WTC11 (cell line): Measurements from ENCODE around the gene PPP1R26. TPM values are rescaled to one million over a fixed set of nuclear protein-coding genes. Genes with fewer than 3 reads are reported as not detected.

Experiments used
- ATAC-seq: fragments of 200-7000 bp; cut with Tn5 transposase; 2 replicates; pipeline ENCODE4 v1.10.0; 2021; ENCODE audit warnings: mild to moderate bottlenecking, moderate library complexity
- CTCF ChIA-PET: fragments of 300-600 bp; sonication (Branson Sonifier 250); formaldehyde crosslinking; loops from one replicate; lab custom pipeline; 2021; ENCODE audit warnings: antibody characterized with exemption; lab: Charles Lee
- POLR2A ChIA-PET: fragments of 350-600 bp; sonication (Branson Sonifier 250); formaldehyde crosslinking; loops from one replicate; lab custom pipeline; 2021; ENCODE audit warnings: antibody characterized with exemption; lab: Charles Lee
- DNase-seq: peaks from one replicate; pipeline ENCODE4 v3.0.0; 2021; ENCODE audit warnings: low spot score
- H3K27ac Mint-ChIP-seq: 2 replicates; pipeline ENCODE4 v1.8.0; 2021; ENCODE audit warnings: mixed read lengths
- H3K27me3 Mint-ChIP-seq: 2 replicates; pipeline ENCODE4 v1.8.0; 2021; ENCODE audit warnings: low read depth, mild to moderate bottlenecking, moderate library complexity, mixed read lengths
- H3K36me3 Mint-ChIP-seq: 2 replicates; pipeline ENCODE4 v1.8.0; 2021; ENCODE audit warnings: mixed read lengths
- H3K4me1 Mint-ChIP-seq: 2 replicates; pipeline ENCODE4 v1.8.0; 2022; ENCODE audit warnings: mixed read lengths
- H3K4me3 Mint-ChIP-seq: 2 replicates; pipeline ENCODE4 v1.8.0; 2021; ENCODE audit warnings: mild to moderate bottlenecking, moderate library complexity, mixed read lengths
- H3K9me3 Mint-ChIP-seq: 2 replicates; pipeline ENCODE4 v1.8.0; 2021; ENCODE audit warnings: mixed read lengths
- ATF1 ChIP-seq: sonication (generic); formaldehyde crosslinking; IDR thresholded peaks from 2 replicates; pipeline ENCODE4 v1.8.1; 2023; ENCODE audit warnings: mild to moderate bottlenecking, moderate library complexity, missing genetic modification reagents
- CREM ChIP-seq: sonication (generic); formaldehyde crosslinking; IDR thresholded peaks from 2 replicates; pipeline ENCODE4 v1.8.1; 2022; ENCODE audit warnings: mild to moderate bottlenecking, missing genetic modification reagents, moderate library complexity
- GRHL2 ChIP-seq: fragments of 250-450 bp; sonication (Bioruptor Pico); IDR thresholded peaks from 2 replicates; pipeline ENCODE4 v1.8.0; 2022; ENCODE audit warnings: mild to moderate bottlenecking, moderate library complexity; ENCODE audit not compliant: insufficient replicate concordance, severe bottlenecking
- JUN ChIP-seq: sonication (generic); formaldehyde crosslinking; IDR thresholded peaks from 2 replicates; pipeline ENCODE4 v1.8.0; 2023; ENCODE audit warnings: mild to moderate bottlenecking, missing genetic modification reagents
- MYBL2 ChIP-seq: sonication (generic); formaldehyde crosslinking; IDR thresholded peaks from 2 replicates; pipeline ENCODE4 v1.8.1; 2023; ENCODE audit warnings: mild to moderate bottlenecking, moderate library complexity, missing genetic modification reagents
- NR2C2 ChIP-seq: sonication (generic); formaldehyde crosslinking; IDR thresholded peaks from 2 replicates; pipeline ENCODE4 v1.8.0; 2022; ENCODE audit warnings: mild to moderate bottlenecking, missing genetic modification reagents
- RELA ChIP-seq: sonication (generic); formaldehyde crosslinking; IDR thresholded peaks from 2 replicates; pipeline ENCODE4 v1.8.1; 2022; ENCODE audit warnings: missing genetic modification reagents, mild to moderate bottlenecking, borderline replicate concordance
- TP53 ChIP-seq: sonication (generic); formaldehyde crosslinking; IDR thresholded peaks from 2 replicates; pipeline ENCODE4 v1.8.1; 2023; ENCODE audit warnings: mild to moderate bottlenecking, missing genetic modification reagents
- ZNF423 ChIP-seq: fragments of 250-450 bp; sonication (Bioruptor Pico); IDR thresholded peaks from 2 replicates; pipeline ENCODE4 v2.1.2; 2022; ENCODE audit warnings: mild to moderate bottlenecking, moderate library complexity
- total RNA-seq: library from RNA; stranded (reverse); gene quantifications from 3 replicates; pipeline ENCODE4 v1.2.3, GENCODE V29; 2021
- TF ChIP-seq, protein P1 (sequence below): sonication (generic); formaldehyde crosslinking; IDR thresholded peaks from 2 replicates; pipeline ENCODE4 v1.8.1; 2022; ENCODE audit warnings: mild to moderate bottlenecking, moderate library complexity, missing genetic modification reagents
- TF ChIP-seq, protein P2 (sequence below): sonication (generic); formaldehyde crosslinking; IDR thresholded peaks from 2 replicates; pipeline ENCODE4 v1.8.1; 2023; ENCODE audit warnings: mild to moderate bottlenecking, moderate library complexity, missing genetic modification reagents
- TF ChIP-seq, protein P3 (sequence below): sonication (generic); formaldehyde crosslinking; IDR thresholded peaks from 2 replicates; pipeline ENCODE4 v1.8.1; 2023; ENCODE audit warnings: mild to moderate bottlenecking, missing genetic modification reagents
- TF ChIP-seq, protein P4 (sequence below): sonication (generic); formaldehyde crosslinking; IDR thresholded peaks from 2 replicates; pipeline ENCODE4 v1.8.0; 2022; ENCODE audit warnings: mild to moderate bottlenecking, missing genetic modification reagents
- TF ChIP-seq, protein P5 (sequence below): sonication (generic); formaldehyde crosslinking; IDR thresholded peaks from 2 replicates; pipeline ENCODE4 v1.8.1; 2023; ENCODE audit warnings: mild to moderate bottlenecking, missing genetic modification reagents, moderate library complexity
- TF ChIP-seq, protein P6 (sequence below): fragments of 250-450 bp; sonication (Bioruptor Pico); IDR thresholded peaks from 2 replicates; pipeline ENCODE4 v1.9.0; 2021; ENCODE audit warnings: mild to moderate bottlenecking

The PPP1R26 gene
- total RNA-seq, 1 experiment from 2014 or later, result 44.4 TPM

DNA sequence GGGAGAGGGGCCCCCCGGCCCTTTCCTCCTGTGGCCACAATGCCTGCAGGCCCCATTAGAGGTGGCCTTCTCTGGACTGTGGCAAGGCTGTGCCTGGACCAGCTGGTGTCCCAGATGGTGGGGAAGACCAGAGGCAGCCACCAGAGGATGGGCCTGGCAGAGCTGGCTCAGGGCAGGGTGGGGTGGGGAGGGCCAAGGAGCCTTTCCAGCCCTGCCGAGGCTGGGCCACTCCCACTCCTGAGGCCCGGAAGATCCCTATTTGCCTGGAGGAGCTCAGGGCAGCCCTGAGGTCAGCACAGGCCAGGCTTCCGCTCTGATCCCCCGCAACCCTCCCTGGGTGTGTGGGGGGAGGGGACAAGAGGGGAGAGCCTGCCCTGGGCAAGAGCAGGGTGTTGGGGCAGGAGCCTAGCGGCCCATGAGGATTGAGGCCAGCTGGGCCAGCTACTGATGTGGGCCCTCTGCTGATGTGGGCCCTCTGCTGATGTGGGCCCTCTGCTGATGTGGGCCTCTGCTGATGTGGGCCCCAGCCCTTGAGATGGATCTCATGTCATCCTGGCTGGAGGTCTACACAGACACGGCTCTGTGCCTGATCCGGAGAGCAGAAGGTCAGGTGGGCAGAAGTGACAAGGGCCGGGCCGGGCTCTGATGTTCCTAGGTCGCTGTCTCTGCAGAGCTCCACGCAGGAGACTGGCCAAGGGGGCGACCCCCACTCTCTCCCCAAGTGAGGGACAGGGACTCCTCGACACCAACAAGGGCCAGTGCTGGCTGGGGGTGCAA, 26.9 kb downstream of the PPP1R26 start:
- ATAC-seq (peak; percentile 69), DNase-seq (peak; percentile 31)
- Mint-ChIP-seq H3K4me1 (peaks cover 6% of the 10 kb centered on the region), H3K27ac (no peak overlapping the region), H3K9me3 (no peaks in the 10 kb centered on the region; the same call in 1 of the 2 replicates), H3K4me3 (no peak overlapping the region), H3K36me3 (peaks cover 20% of the 10 kb centered on the region), H3K27me3 (no peaks in the 10 kb centered on the region)
- POLR2A ChIA-PET, result interaction anchor here (0.5 kb wide), 1 partner anchor 431 kb away, joined by 4 read pairs; no protein-coding TSS in a partner anchor
- CTCF ChIA-PET, result interaction anchor here (0.5 to 3.7 kb wide), 6 partner anchors 18 to 288 kb away, joined by 3 to 42 read pairs (median 4); no protein-coding TSS in a partner anchor
- TF ChIP-seq, protein P1, sequence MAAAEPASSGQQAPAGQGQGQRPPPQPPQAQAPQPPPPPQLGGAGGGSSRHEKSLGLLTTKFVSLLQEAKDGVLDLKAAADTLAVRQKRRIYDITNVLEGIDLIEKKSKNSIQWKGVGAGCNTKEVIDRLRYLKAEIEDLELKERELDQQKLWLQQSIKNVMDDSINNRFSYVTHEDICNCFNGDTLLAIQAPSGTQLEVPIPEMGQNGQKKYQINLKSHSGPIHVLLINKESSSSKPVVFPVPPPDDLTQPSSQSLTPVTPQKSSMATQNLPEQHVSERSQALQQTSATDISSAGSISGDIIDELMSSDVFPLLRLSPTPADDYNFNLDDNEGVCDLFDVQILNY, result no peak
- TF ChIP-seq JUN (no peak), TP53 (CRISPR knock-in tag) (no peak), MYBL2 (no peak), GRHL2 (no peak), ZNF423 (no peak), NR2C2 (CRISPR knock-in tag) (no peak), RELA (CRISPR knock-in tag) (no peak), CREM (CRISPR knock-in tag) (no peak), ATF1 (CRISPR knock-in tag) (no peak)
- TF ChIP-seq, protein P2, sequence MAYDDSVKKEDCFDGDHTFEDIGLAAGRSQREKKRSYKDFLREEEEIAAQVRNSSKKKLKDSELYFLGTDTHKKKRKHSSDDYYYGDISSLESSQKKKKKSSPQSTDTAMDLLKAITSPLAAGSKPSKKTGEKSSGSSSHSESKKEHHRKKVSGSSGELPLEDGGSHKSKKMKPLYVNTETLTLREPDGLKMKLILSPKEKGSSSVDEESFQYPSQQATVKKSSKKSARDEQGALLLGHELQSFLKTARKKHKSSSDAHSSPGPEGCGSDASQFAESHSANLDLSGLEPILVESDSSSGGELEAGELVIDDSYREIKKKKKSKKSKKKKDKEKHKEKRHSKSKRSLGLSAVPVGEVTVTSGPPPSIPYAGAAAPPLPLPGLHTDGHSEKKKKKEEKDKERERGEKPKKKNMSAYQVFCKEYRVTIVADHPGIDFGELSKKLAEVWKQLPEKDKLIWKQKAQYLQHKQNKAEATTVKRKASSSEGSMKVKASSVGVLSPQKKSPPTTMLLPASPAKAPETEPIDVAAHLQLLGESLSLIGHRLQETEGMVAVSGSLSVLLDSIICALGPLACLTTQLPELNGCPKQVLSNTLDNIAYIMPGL (CRISPR knock-in tag), result no peak
- TF ChIP-seq, protein P3, sequence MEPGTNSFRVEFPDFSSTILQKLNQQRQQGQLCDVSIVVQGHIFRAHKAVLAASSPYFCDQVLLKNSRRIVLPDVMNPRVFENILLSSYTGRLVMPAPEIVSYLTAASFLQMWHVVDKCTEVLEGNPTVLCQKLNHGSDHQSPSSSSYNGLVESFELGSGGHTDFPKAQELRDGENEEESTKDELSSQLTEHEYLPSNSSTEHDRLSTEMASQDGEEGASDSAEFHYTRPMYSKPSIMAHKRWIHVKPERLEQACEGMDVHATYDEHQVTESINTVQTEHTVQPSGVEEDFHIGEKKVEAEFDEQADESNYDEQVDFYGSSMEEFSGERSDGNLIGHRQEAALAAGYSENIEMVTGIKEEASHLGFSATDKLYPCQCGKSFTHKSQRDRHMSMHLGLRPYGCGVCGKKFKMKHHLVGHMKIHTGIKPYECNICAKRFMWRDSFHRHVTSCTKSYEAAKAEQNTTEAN, result no peak
- TF ChIP-seq, protein P4, sequence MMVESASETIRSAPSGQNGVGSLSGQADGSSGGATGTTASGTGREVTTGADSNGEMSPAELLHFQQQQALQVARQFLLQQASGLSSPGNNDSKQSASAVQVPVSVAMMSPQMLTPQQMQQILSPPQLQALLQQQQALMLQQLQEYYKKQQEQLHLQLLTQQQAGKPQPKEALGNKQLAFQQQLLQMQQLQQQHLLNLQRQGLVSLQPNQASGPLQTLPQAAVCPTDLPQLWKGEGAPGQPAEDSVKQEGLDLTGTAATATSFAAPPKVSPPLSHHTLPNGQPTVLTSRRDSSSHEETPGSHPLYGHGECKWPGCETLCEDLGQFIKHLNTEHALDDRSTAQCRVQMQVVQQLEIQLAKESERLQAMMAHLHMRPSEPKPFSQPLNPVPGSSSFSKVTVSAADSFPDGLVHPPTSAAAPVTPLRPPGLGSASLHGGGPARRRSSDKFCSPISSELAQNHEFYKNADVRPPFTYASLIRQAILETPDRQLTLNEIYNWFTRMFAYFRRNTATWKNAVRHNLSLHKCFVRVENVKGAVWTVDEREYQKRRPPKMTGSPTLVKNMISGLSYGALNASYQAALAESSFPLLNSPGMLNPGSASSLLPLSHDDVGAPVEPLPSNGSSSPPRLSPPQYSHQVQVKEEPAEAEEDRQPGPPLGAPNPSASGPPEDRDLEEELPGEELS (CRISPR knock-in tag), result no peak
- TF ChIP-seq, protein P5, sequence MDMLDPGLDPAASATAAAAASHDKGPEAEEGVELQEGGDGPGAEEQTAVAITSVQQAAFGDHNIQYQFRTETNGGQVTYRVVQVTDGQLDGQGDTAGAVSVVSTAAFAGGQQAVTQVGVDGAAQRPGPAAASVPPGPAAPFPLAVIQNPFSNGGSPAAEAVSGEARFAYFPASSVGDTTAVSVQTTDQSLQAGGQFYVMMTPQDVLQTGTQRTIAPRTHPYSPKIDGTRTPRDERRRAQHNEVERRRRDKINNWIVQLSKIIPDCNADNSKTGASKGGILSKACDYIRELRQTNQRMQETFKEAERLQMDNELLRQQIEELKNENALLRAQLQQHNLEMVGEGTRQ, result no peak
- TF ChIP-seq, protein P6, sequence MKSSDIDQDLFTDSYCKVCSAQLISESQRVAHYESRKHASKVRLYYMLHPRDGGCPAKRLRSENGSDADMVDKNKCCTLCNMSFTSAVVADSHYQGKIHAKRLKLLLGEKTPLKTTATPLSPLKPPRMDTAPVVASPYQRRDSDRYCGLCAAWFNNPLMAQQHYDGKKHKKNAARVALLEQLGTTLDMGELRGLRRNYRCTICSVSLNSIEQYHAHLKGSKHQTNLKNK (CRISPR knock-in tag), result no peak
